PC-3 (cell line): ENCODE measurements around the gene DDX24. TPM values are rescaled to one million over a fixed set of nuclear protein-coding genes. Genes with fewer than 3 reads are reported as not detected.

Experiments
- ATAC-seq: fragments of 200-7000 bp; cut with Tn5 transposase; 2 replicates; pipeline ENCODE4 v1.9.1; 2020; ENCODE audit warnings: mild to moderate bottlenecking, moderate library complexity
- BruUV-seq: library from RNA; stranded (reverse); fragments of 400-500 nt; replicated peaks from 2 replicates; lab custom pipeline; 2021; lab: Mats Ljungman, UMichigan
- CTCF ChIA-PET: fragments of 300-600 bp; sonication (Branson Sonifier 250); formaldehyde crosslinking; loops from one replicate; lab custom pipeline; 2022; ENCODE audit warnings: antibody characterized with exemption; lab: Charles Lee
- POLR2A ChIA-PET: fragments of 300-600 bp; sonication (Branson Sonifier 250); formaldehyde crosslinking; loops from one replicate; lab custom pipeline; 2022; ENCODE audit warnings: antibody characterized with exemption; ENCODE audit not compliant: unreplicated experiment; lab: Charles Lee
- DNase-seq: peaks from one replicate; pipeline ENCODE4 v3.0.0-alpha.2; 2015
- H2AFZ ChIP-seq: fragments of 300-600 bp; sonication (generic); 2 replicates; pipeline ENCODE4 v1.6.0; 2016; ENCODE audit warnings: antibody characterized with exemption, low read length
- H3F3A ChIP-seq: fragments of 300-600 bp; sonication (generic); one replicate; pipeline ENCODE4 v1.6.0; 2017; ENCODE audit warnings: antibody characterized with exemption, low read length, control low read depth, mild to moderate bottlenecking; ENCODE audit not compliant: unreplicated experiment
- H3K27ac ChIP-seq: fragments of 300-600 bp; sonication (generic); 2 replicates; pipeline ENCODE4 v1.5.1; 2016; ENCODE audit warnings: mild to moderate bottlenecking, low read length
- H3K27me3 ChIP-seq: fragments of 300-600 bp; sonication (generic); 2 replicates; pipeline ENCODE4 v1.6.1; 2016; ENCODE audit warnings: low read length, mixed read lengths
- H3K36me3 ChIP-seq: fragments of 300-600 bp; sonication (generic); 2 replicates; pipeline ENCODE4 v1.6.1; 2016; ENCODE audit warnings: low read depth, mixed run types, low read length, mixed read lengths
- H3K4me1 ChIP-seq: fragments of 300-600 bp; sonication (generic); 2 replicates; pipeline ENCODE4 v1.5.1; 2016; ENCODE audit warnings: low read length; ENCODE audit not compliant: insufficient read depth
- H3K4me2 ChIP-seq: fragments of 300-600 bp; sonication (generic); 2 replicates; pipeline ENCODE4 v1.6.0; 2016; ENCODE audit warnings: low read length
- H3K4me3 ChIP-seq: fragments of 300-600 bp; sonication (generic); 2 replicates; pipeline ENCODE4 v1.5.1; 2016; ENCODE audit warnings: mild to moderate bottlenecking, low read length, mixed read lengths
- H3K79me2 ChIP-seq: fragments of 300-600 bp; sonication (generic); 2 replicates; pipeline ENCODE4 v1.6.1; 2017; ENCODE audit warnings: low read length, mixed read lengths
- H3K9ac ChIP-seq: fragments of 300-600 bp; sonication (generic); 2 replicates; pipeline ENCODE4 v1.6.0; 2016; ENCODE audit warnings: mild to moderate bottlenecking, low read length
- H3K9me2 ChIP-seq: fragments of 300-600 bp; sonication (generic); replicated peaks from 2 replicates; pipeline ENCODE4 v1.6.1; 2016; ENCODE audit warnings: mixed run types, low read length, mixed read lengths
- H3K9me3 ChIP-seq: fragments of 300-600 bp; sonication (generic); 2 replicates; pipeline ENCODE4 v1.6.1; 2016; ENCODE audit warnings: low read length, mixed read lengths
- H4K20me1 ChIP-seq: fragments of 300-600 bp; sonication (generic); 2 replicates; pipeline ENCODE4 v1.6.1; 2016; ENCODE audit warnings: low read length, mixed read lengths
- EZH2 ChIP-seq: fragments of 300-600 bp; sonication (generic); IDR thresholded peaks from one replicate; pipeline ENCODE4 v1.6.1; 2017; ENCODE audit warnings: antibody characterized with exemption, mild to moderate bottlenecking, low read length; ENCODE audit not compliant: unreplicated experiment
- EZH2phosphoT487 ChIP-seq: fragments of 300-600 bp; sonication (generic); IDR thresholded peaks from 2 replicates; pipeline ENCODE4 v1.6.1; 2018; ENCODE audit warnings: mild to moderate bottlenecking, antibody characterized with exemption, low read length, borderline replicate concordance
- intact Hi-C: fragments of 100-400 bp; cut with micrococcal nuclease; formaldehyde crosslinking; loops from 2 replicates; pipeline ENCODE4 v1.9.0; 2023
- total RNA-seq: library from RNA; depleted of rRNA; stranded (reverse); fragments of >200 nt; gene quantifications from 2 replicates; pipeline ENCODE4 v1.2.3, GENCODE V29; 2014
- TF ChIP-seq, protein P1 (sequence below): fragments of 300-600 bp; sonication (generic); conservative IDR thresholded peaks from 2 replicates; pipeline ENCODE4 v1.5.1; 2017; ENCODE audit warnings: antibody characterized with exemption, low read depth, mild to moderate bottlenecking, low read length

The DDX24 gene
- total RNA-seq, 1 experiment from 2014 or later = 120 TPM

DNA sequence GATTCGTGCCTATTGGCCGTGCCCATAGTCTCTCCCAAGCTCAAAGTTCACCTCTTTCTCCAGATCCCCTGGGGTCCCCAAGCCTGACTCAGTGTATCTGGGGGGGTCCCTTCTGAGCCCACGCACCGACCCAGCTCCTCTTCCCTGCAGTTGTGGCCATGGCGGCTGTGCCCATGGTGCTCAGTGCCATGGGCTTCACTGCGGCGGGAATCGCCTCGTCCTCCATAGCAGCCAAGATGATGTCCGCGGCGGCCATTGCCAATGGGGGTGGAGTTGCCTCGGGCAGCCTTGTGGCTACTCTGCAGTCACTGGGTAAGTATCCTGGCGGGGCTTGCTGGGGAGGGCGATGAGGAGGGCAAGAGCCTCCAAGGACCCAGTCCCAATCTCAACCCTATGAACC lies 34.6 kb upstream of the DDX24 start:
- no TSS peak for BruUV-seq
- intact Hi-C loops = no loop called here

DNA sequence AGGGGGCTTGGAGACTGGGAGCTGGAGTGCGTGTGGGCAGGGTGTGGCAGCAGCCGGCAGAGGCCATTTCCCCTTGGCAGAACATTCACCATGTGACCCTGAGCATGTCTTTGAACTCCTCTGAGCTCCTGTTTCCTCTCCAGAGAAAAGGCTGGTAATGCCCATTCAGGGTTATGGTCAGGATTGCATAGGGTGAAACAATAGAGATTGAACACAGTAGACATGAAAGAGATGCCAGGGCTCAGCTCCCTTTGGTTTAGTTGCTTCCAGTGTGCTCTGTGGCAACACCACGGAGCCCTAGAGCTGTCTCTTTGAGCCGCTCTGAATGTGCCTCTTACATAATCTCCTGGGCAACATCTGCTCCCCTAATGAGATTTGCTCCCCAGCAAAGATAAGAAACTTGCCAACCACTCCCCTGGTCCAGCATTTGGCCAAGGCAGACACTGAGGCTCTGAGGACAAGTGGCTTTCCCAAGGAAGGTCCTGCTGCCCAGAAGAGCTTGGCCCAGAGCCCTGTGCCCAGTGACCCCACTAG lies 34.1 kb upstream of the DDX24 start:
- no peak for TF ChIP-seq EZH2
- TF ChIP-seq, protein P1, sequence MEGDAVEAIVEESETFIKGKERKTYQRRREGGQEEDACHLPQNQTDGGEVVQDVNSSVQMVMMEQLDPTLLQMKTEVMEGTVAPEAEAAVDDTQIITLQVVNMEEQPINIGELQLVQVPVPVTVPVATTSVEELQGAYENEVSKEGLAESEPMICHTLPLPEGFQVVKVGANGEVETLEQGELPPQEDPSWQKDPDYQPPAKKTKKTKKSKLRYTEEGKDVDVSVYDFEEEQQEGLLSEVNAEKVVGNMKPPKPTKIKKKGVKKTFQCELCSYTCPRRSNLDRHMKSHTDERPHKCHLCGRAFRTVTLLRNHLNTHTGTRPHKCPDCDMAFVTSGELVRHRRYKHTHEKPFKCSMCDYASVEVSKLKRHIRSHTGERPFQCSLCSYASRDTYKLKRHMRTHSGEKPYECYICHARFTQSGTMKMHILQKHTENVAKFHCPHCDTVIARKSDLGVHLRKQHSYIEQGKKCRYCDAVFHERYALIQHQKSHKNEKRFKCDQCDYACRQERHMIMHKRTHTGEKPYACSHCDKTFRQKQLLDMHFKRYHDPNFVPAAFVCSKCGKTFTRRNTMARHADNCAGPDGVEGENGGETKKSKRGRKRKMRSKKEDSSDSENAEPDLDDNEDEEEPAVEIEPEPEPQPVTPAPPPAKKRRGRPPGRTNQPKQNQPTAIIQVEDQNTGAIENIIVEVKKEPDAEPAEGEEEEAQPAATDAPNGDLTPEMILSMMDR = no peak
- ATAC-seq (no peak), DNase-seq (no peak)
- intact Hi-C loops = no loop called here
- no peak overlapping the region for H2AFZ ChIP-seq
- no peaks in the 10 kb centered on the region for H3K79me2 ChIP-seq
- H4K20me1 ChIP-seq = no peaks in the 10 kb centered on the region
- H3K27ac ChIP-seq = no peak overlapping the region
- POLR2A ChIA-PET = interaction anchor here (0.7 kb wide), 1 partner anchor 34 kb away, joined by 7 read pairs; the partner anchor contains the start of genes DDX24 and IFI27L1
- H3K4me2 ChIP-seq = no peak overlapping the region
- peaks cover 7% of the 10 kb centered on the region for H3K27me3 ChIP-seq
- CTCF ChIA-PET = no interaction called here
- H3K4me3 ChIP-seq = no peak overlapping the region
- H3F3A ChIP-seq = no peaks in the 10 kb centered on the region
- no TSS peak for BruUV-seq
- H3K9ac ChIP-seq = no peak overlapping the region
- no peaks in the 10 kb centered on the region for H3K9me2 ChIP-seq
- no peaks in the 10 kb centered on the region for H3K9me3 ChIP-seq
- no peaks in the 10 kb centered on the region; the same call in 1 of the 2 replicates for H3K4me1 ChIP-seq
- no peaks in the 10 kb centered on the region for H3K36me3 ChIP-seq

More for the DNA sequence above, 34.6 kb upstream of the DDX24 start:
- DNase-seq (no peak), ATAC-seq (no peak)
- H3K36me3 ChIP-seq = no peaks in the 10 kb centered on the region
- TF ChIP-seq EZH2phosphoT487 (no peak), EZH2 (no peak)
- TF ChIP-seq, protein P1 = no peak
- H3K4me1 ChIP-seq = no peaks in the 10 kb centered on the region; the same call in 1 of the 2 replicates
- no peaks in the 10 kb centered on the region for H4K20me1 ChIP-seq
- no peak overlapping the region for H3K4me3 ChIP-seq
- no peak overlapping the region for H2AFZ ChIP-seq
- ChIA-PET CTCF (no interaction called here), POLR2A (no interaction called here)
- H3K27me3 ChIP-seq = peaks cover 7% of the 10 kb centered on the region
- H3K27ac ChIP-seq = no peak overlapping the region
- H3K9ac ChIP-seq = no peak overlapping the region
- no peaks in the 10 kb centered on the region for H3F3A ChIP-seq
- no peaks in the 10 kb centered on the region for H3K9me3 ChIP-seq
- H3K79me2 ChIP-seq = no peaks in the 10 kb centered on the region
- no peak overlapping the region for H3K4me2 ChIP-seq
- H3K9me2 ChIP-seq = no peaks in the 10 kb centered on the region

DNA sequence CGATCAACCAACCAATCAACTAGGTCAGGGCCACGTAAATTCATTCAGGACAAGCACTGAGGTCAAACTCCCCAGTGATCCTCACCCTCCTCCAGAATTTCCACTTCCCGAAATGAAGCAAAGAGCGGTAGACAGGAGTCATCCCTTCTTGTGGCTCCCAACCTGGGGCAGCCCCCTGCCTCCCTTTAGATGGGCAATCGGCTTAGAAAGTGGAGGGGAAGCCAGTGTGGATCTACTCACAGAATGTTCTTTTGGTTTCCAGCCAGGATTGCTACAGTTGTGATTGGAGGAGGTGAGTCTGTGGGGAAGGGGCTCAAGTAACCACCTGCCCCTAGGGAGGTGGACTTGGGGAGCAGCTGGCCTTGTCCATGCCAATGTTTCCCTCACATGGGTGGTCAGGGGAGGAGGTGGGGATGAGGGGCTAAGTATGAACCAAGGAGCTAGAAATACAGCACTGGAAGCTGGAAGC lies 33.6 kb upstream of the DDX24 start:
- DNase-seq (no peak), ATAC-seq (no peak)
- H4K20me1 ChIP-seq = no peaks in the 10 kb centered on the region
- CTCF ChIA-PET = no interaction called here
- no peaks in the 10 kb centered on the region for H3K9me3 ChIP-seq
- H2AFZ ChIP-seq = no peak overlapping the region
- H3K4me2 ChIP-seq = no peak overlapping the region
- TF ChIP-seq EZH2phosphoT487 = no peak
- H3K27ac ChIP-seq = no peak overlapping the region
- no peaks in the 10 kb centered on the region for H3K9me2 ChIP-seq
- no peaks in the 10 kb centered on the region for H3F3A ChIP-seq
- intact Hi-C loops = no loop called here
- no peaks in the 10 kb centered on the region for H3K79me2 ChIP-seq
- H3K9ac ChIP-seq = no peak overlapping the region
- H3K4me1 ChIP-seq = no peaks in the 10 kb centered on the region; the same call in 1 of the 2 replicates
- peaks cover 7% of the 10 kb centered on the region for H3K27me3 ChIP-seq
- H3K36me3 ChIP-seq = no peaks in the 10 kb centered on the region
- BruUV-seq = no TSS peak
- POLR2A ChIA-PET = interaction anchor here (0.7 kb wide), 1 partner anchor 33 kb away, joined by 7 read pairs; the partner anchor contains the start of genes DDX24 and IFI27L1
- H3K4me3 ChIP-seq = no peak overlapping the region
